ENCODE results near the gene TBCD.

TBCD gene

GRCh38 chr17:82732118-82732743, 19.6 kb upstream of the TBCD start:
- TF ChIP-seq CTCF (IDR thresholded peaks at IDR 0.05; ENCODE audit: control insufficient read depth, extremely low read depth, insufficient read depth), result no peak
- H3K4me3 ChIP-seq (ENCODE audit: low read depth, low read length), result no peak overlapping the region
- DNase-seq (ENCODE audit: low read depth), result no peak

- no peak for TF ChIP-seq CTCF (IDR thresholded peaks at IDR 0.05; ENCODE audit: control insufficient read depth, extremely low read depth, insufficient read depth)
- H3K4me3 ChIP-seq (ENCODE audit: low read depth, low read length), result peak within 1 kb of the TSS; percentile 57
- no peak for DNase-seq (ENCODE audit: low read depth)
These were observed 16.6 kb upstream of the TBCD start, which contains the start of gene FN3K for GRCh38 chr17:82734987-82735866. FN3K (plus strand) TSS chr17:82735615; CDS start chr17:82735637, 22 bp downstream.

GRCh38 chr17:82736511-82737185, 15.2 kb upstream of the TBCD start:
- no peak for DNase-seq (ENCODE audit: low read depth)
- no peak overlapping the region for H3K4me3 ChIP-seq (ENCODE audit: low read depth, low read length)
- no peak for TF ChIP-seq CTCF (IDR thresholded peaks at IDR 0.05; ENCODE audit: control insufficient read depth, extremely low read depth, insufficient read depth)

- no peak for DNase-seq (ENCODE audit: low read depth)
- TF ChIP-seq CTCF (IDR thresholded peaks at IDR 0.05; ENCODE audit: control insufficient read depth, extremely low read depth, insufficient read depth), result no peak
These were observed 13.6 kb upstream of the TBCD start for GRCh38 chr17:82737967-82738877.

GRCh38 chr17:82740906-82741759, 10.7 kb upstream of the TBCD start:
- TF ChIP-seq CTCF (IDR thresholded peaks at IDR 0.05; ENCODE audit: control insufficient read depth, extremely low read depth, insufficient read depth), result no peak
- no peak overlapping the region for H3K4me3 ChIP-seq (ENCODE audit: low read depth, low read length)
- DNase-seq (ENCODE audit: low read depth), result no peak

More at GRCh38 chr17:82737967-82738877, 13.6 kb upstream of the TBCD start:
- no peak overlapping the region for H3K4me3 ChIP-seq (ENCODE audit: low read depth, low read length)

Data from LNCaP clone FGC (cell line).